ENCODE measurements around the gene ZNF839. TPM values are rescaled to one million over a fixed set of nuclear protein-coding genes. Genes with fewer than 3 reads are reported as not detected.

The ZNF839 gene
- total RNA-seq, 1 experiment from 2014 or later, result 23.0 TPM

GRCh38 chr14:102390064-102390855, 70.7 kb downstream of the ZNF839 start:
- CTCF ChIA-PET, result interaction anchor here (0.6 to 0.7 kb wide), 2 partner anchors 80 to 308 kb away, joined by 3 to 4 read pairs; no protein-coding TSS in a partner anchor
- peaks cover 9% of the 10 kb centered on the region for H3K36me3 Mint-ChIP-seq (ENCODE audit: insufficient read depth, unreplicated experiment)
- H3K4me1 Mint-ChIP-seq (ENCODE audit: insufficient read depth, unreplicated experiment), result no peaks in the 10 kb centered on the region
- POLR2A ChIA-PET, result interaction anchor here (0.7 kb wide), 1 partner anchor 25 kb away, joined by 3 read pairs; no protein-coding TSS in a partner anchor
- H3K27me3 Mint-ChIP-seq (ENCODE audit: insufficient read depth, unreplicated experiment), result no peaks in the 10 kb centered on the region
- no peak overlapping the region for H3K27ac Mint-ChIP-seq (ENCODE audit: low read depth, unreplicated experiment)
- no peaks in the 10 kb centered on the region for H3K9me3 Mint-ChIP-seq (ENCODE audit: unreplicated experiment)
- intact Hi-C loops (cut with micrococcal nuclease), result no loop called here
- no peak overlapping the region for H3K4me3 Mint-ChIP-seq (ENCODE audit: unreplicated experiment)
- no peak for TF ChIP-seq CTCF (IDR thresholded peaks at IDR 0.05; ENCODE audit: unreplicated experiment)
- BruUV-seq (replicated peaks), result no TSS peak
- DNase-seq (ENCODE audit: unreplicated experiment), result no peak

Other genes starting within 250 kb of the ZNF839 start
- gene HSP90AA1, start 232.7 kb upstream of the ZNF839 start, total RNA-seq (2022), result 277 and 296 TPM in 2 replicates
- 23.8 and 24.8 TPM in 2 replicates for gene WDR20, start 179.8 kb upstream of the ZNF839 start, total RNA-seq (2022)
- 61.7 and 98.9 TPM in 2 replicates for gene MOK, start 14.6 kb upstream of the ZNF839 start, total RNA-seq (2022)
- 36.6 and 51.1 TPM in 2 replicates for gene CINP, start 43.1 kb downstream of the ZNF839 start, total RNA-seq (2022)
- gene TECPR2, start 43.2 kb downstream of the ZNF839 start, total RNA-seq (2022), result 18.2 and 18.4 TPM in 2 replicates
- 8.4 and 10.2 TPM in 2 replicates for gene ANKRD9, start 190.0 kb downstream of the ZNF839 start, total RNA-seq (2022)

Data from MCF 10A (cell line).